NCI-H2171 (cell line): ENCODE results near the gene PGAM5.
A peak's percentile ranks its signal among the peaks of the same experiment; 100 is the strongest.
"Not testable (repeated sequence)": the region's sequence is repeated elsewhere in the genome, so short reads cannot be mapped to it uniquely, and the experiment has no call there.

Experiments used
- DNase-seq: peaks from one replicate; lab custom pipeline; 2025; lab: John Stamatoyannopoulos, UW

PGAM5 gene

GRCh38 chr12:132747896-132748295 is 37.3 kb downstream of the PGAM5 start:
- DNase-seq: no peak

- no peak for DNase-seq
Measured at GRCh38 chr12:132748319-132748718, 37.7 kb downstream of the PGAM5 start.

- DNase-seq: not testable (repeated sequence)
Measured at GRCh38 chr12:132753670-132754069, 43.0 kb downstream of the PGAM5 start.

GRCh38 chr12:132754160-132754932 is 43.7 kb downstream of the PGAM5 start:
- no peak for DNase-seq

- not testable (repeated sequence) for DNase-seq
Measured at GRCh38 chr12:132758825-132759224, 48.2 kb downstream of the PGAM5 start.

- DNase-seq: no peak
Measured at GRCh38 chr12:132759359-132759758, 48.7 kb downstream of the PGAM5 start.

- DNase-seq: peak; percentile 48
Measured at GRCh38 chr12:132761032-132761920, 50.6 kb downstream of the PGAM5 start, which contains the start of gene ANKLE2. TSS of gene ANKLE2 (minus strand) at chr12:132761832. CDS start at chr12:132761798, 34 bp downstream.

- peak; percentile 89 for DNase-seq
Measured at GRCh38 chr12:132761921-132762583, 51.4 kb downstream of the PGAM5 start.

- no peak for DNase-seq
Measured at GRCh38 chr12:132764231-132764630, 53.6 kb downstream of the PGAM5 start.

GRCh38 chr12:132765361-132765760 is 54.7 kb downstream of the PGAM5 start:
- DNase-seq: no peak

GRCh38 chr12:132766380-132767085 is 55.9 kb downstream of the PGAM5 start:
- DNase-seq: peak; percentile 42

GRCh38 chr12:132771126-132771838 is 60.6 kb downstream of the PGAM5 start:
- no peak for DNase-seq
